HEK293 (cell line): ENCODE measurements around the gene B3GALT5.

Experiments used
- CTCF ChIA-PET: fragments of 350-600 bp; formaldehyde crosslinking; extraction: SDS; loops from one replicate; lab custom pipeline; 2021; ENCODE audit warnings: antibody characterized with exemption; lab: Yijun Ruan, JAX
- POLR2A ChIA-PET: fragments of 300-600 bp; formaldehyde crosslinking; extraction: SDS; loops from one replicate; lab custom pipeline; 2020; ENCODE audit warnings: antibody characterized with exemption, inconsistent platforms; lab: Yijun Ruan, JAX
- H3K27ac ChIP-seq: fragments of 200-500 bp; sonication (Bioruptor generic); 2 replicates; pipeline ENCODE4 v1.5.1; 2014; ENCODE audit warnings: low read depth, low read length, control low read depth, inconsistent platforms; ENCODE audit errors: extremely low read depth
- H3K36me3 ChIP-seq, 2 experiments: fragments of 200-500 bp in 1 of 2; sonication (Bioruptor generic) in 1 of 2; 1 replicate in 1 of 2; 2 replicates in 1 of 2; pipeline ENCODE4 v1.5.1; 2014 to 2017; ENCODE audit warnings: inconsistent platforms in 2 of 2, low read length in 2 of 2; ENCODE audit not compliant: control insufficient read depth in 2 of 2, insufficient read depth in 1 of 2
- H3K4me1 ChIP-seq: fragments of 200-500 bp; sonication (Bioruptor generic); 2 replicates; pipeline ENCODE4 v1.5.1; 2014; ENCODE audit warnings: mild to moderate bottlenecking, low read length, inconsistent platforms; ENCODE audit not compliant: control insufficient read depth, insufficient read depth
- H3K4me3 ChIP-seq: 2 replicates; pipeline ENCODE4 v1.5.1; 2011; ENCODE audit warnings: low read depth, mild to moderate bottlenecking, control low read depth, low read length, moderate library complexity
- H3K9me3 ChIP-seq: fragments of 200-500 bp; sonication (Bioruptor generic); 2 replicates; pipeline ENCODE4 v1.5.1; 2014; ENCODE audit warnings: low read depth, low read length, inconsistent platforms; ENCODE audit not compliant: control insufficient read depth, insufficient read depth
- KLF10 ChIP-seq: fragments of 450-650 bp; IDR thresholded peaks from 2 replicates; pipeline ENCODE4 v1.5.1; 2018; ENCODE audit warnings: missing biosample characterization, mild to moderate bottlenecking, missing genetic modification characterization
- KLF7 ChIP-seq: fragments of 450-650 bp; formaldehyde crosslinking; IDR thresholded peaks from 2 replicates; pipeline ENCODE4 v1.5.1; 2016; ENCODE audit warnings: missing biosample characterization, missing genetic modification characterization, borderline replicate concordance
- KLF9 ChIP-seq: fragments of 450-650 bp; formaldehyde crosslinking; IDR thresholded peaks from 2 replicates; pipeline ENCODE4 v1.5.1; 2016; ENCODE audit warnings: missing biosample characterization, missing genetic modification characterization, low read depth
- PATZ1 ChIP-seq: fragments of 450-650 bp; formaldehyde crosslinking; IDR thresholded peaks from 2 replicates; pipeline ENCODE4 v1.5.1; 2016; ENCODE audit warnings: missing biosample characterization, missing genetic modification characterization
- PBX3 ChIP-seq: sonication (generic); formaldehyde crosslinking; IDR thresholded peaks from 2 replicates; pipeline ENCODE4 v1.8.1; 2022; ENCODE audit warnings: mild to moderate bottlenecking, moderate library complexity, missing genetic modification reagents
- PRDM1 ChIP-seq: fragments of 450-650 bp; formaldehyde crosslinking; IDR thresholded peaks from 2 replicates; pipeline ENCODE4; 2016; ENCODE audit warnings: missing biosample characterization, missing genetic modification characterization
- PRDM10 ChIP-seq: fragments of 450-650 bp; formaldehyde crosslinking; IDR thresholded peaks from 2 replicates; pipeline ENCODE4 v1.5.1; 2016; ENCODE audit warnings: missing biosample characterization, missing genetic modification characterization
- SALL2 ChIP-seq: fragments of 450-650 bp; formaldehyde crosslinking; IDR thresholded peaks from 2 replicates; pipeline ENCODE4 v1.5.0; 2017; ENCODE audit warnings: missing biosample characterization, mild to moderate bottlenecking, missing genetic modification characterization, borderline replicate concordance
- SCRT2 ChIP-seq: fragments of 450-650 bp; formaldehyde crosslinking; IDR thresholded peaks from 2 replicates; pipeline ENCODE4 v1.5.1; 2016; ENCODE audit warnings: missing biosample characterization, missing genetic modification characterization
- SP2 ChIP-seq: fragments of 450-650 bp; formaldehyde crosslinking; IDR thresholded peaks from 2 replicates; pipeline ENCODE4 v1.5.1; 2016; ENCODE audit warnings: missing biosample characterization, missing genetic modification characterization
- YY1 ChIP-seq: fragments of 450-650 bp; formaldehyde crosslinking; IDR thresholded peaks from 2 replicates; pipeline ENCODE4 v1.5.1; 2018; ENCODE audit warnings: missing biosample characterization, missing genetic modification characterization
- ZBTB48 ChIP-seq: fragments of 450-650 bp; formaldehyde crosslinking; IDR thresholded peaks from 2 replicates; pipeline ENCODE4 v1.5.1; 2016; ENCODE audit warnings: missing biosample characterization, missing genetic modification characterization
- ZEB2 ChIP-seq: fragments of 450-650 bp; formaldehyde crosslinking; IDR thresholded peaks from 2 replicates; pipeline ENCODE4 v1.5.1; 2016; ENCODE audit warnings: missing biosample characterization, missing genetic modification characterization
- ZNF155 ChIP-seq: fragments of 450-650 bp; formaldehyde crosslinking; IDR thresholded peaks from 2 replicates; pipeline ENCODE4 v1.5.1; 2016; ENCODE audit warnings: missing biosample characterization, missing genetic modification characterization
- ZNF157 ChIP-seq: fragments of 450-650 bp; formaldehyde crosslinking; IDR thresholded peaks from 2 replicates; pipeline ENCODE4 v1.5.1; 2016; ENCODE audit warnings: missing biosample characterization, missing genetic modification characterization
- ZNF175 ChIP-seq: fragments of 450-650 bp; formaldehyde crosslinking; IDR thresholded peaks from 2 replicates; pipeline ENCODE4 v1.5.1; 2016; ENCODE audit warnings: missing biosample characterization, missing genetic modification characterization
- ZNF214 ChIP-seq: fragments of 450-650 bp; formaldehyde crosslinking; IDR thresholded peaks from 2 replicates; pipeline ENCODE4 v1.5.1; 2017; ENCODE audit warnings: missing biosample characterization, mild to moderate bottlenecking, missing genetic modification characterization, borderline replicate concordance
- ZNF280D ChIP-seq: fragments of 450-650 bp; formaldehyde crosslinking; IDR thresholded peaks from 2 replicates; pipeline ENCODE4 v1.5.1; 2016; ENCODE audit warnings: missing biosample characterization, missing genetic modification characterization
- ZNF37A ChIP-seq: fragments of 450-650 bp; IDR thresholded peaks from 2 replicates; pipeline ENCODE4 v1.5.1; 2018; ENCODE audit warnings: missing biosample characterization, missing genetic modification characterization
- ZNF394 ChIP-seq: fragments of 450-650 bp; formaldehyde crosslinking; IDR thresholded peaks from 2 replicates; pipeline ENCODE4 v1.5.1; 2016; ENCODE audit warnings: missing biosample characterization, missing genetic modification characterization, mild to moderate bottlenecking, moderate library complexity, borderline replicate concordance
- ZNF423 ChIP-seq: fragments of 450-650 bp; formaldehyde crosslinking; IDR thresholded peaks from 2 replicates; pipeline ENCODE4 v1.5.1; 2016; ENCODE audit warnings: missing biosample characterization, missing genetic modification characterization
- ZNF48 ChIP-seq: fragments of 450-650 bp; formaldehyde crosslinking; IDR thresholded peaks from 2 replicates; pipeline ENCODE4 v1.5.1; 2016; ENCODE audit warnings: missing biosample characterization, missing genetic modification characterization
- ZNF561 ChIP-seq: fragments of 450-650 bp; IDR thresholded peaks from 2 replicates; pipeline ENCODE4 v1.5.1; 2018; ENCODE audit warnings: missing biosample characterization, missing genetic modification characterization, borderline replicate concordance
- ZNF600 ChIP-seq: fragments of 450-650 bp; formaldehyde crosslinking; IDR thresholded peaks from 2 replicates; pipeline ENCODE4 v1.5.1; 2016; ENCODE audit warnings: missing biosample characterization, missing genetic modification characterization
- ZNF626 ChIP-seq: fragments of 450-650 bp; sonication (Bioruptor Pico); formaldehyde crosslinking; IDR thresholded peaks from 2 replicates; pipeline ENCODE4 v1.5.1; 2018; ENCODE audit warnings: missing biosample characterization, missing genetic modification characterization, inconsistent platforms
- ZNF768 ChIP-seq: fragments of 450-650 bp; formaldehyde crosslinking; IDR thresholded peaks from 2 replicates; pipeline ENCODE4 v1.5.1; 2018; ENCODE audit warnings: missing biosample characterization, mild to moderate bottlenecking, missing genetic modification characterization
- ZNF785 ChIP-seq: fragments of 450-650 bp; formaldehyde crosslinking; IDR thresholded peaks from 2 replicates; pipeline ENCODE4 v1.5.1; 2016; ENCODE audit warnings: missing biosample characterization, missing genetic modification characterization

B3GALT5 gene

GRCh38 chr21:39612233-39613040 lies at the start of gene B3GALT5:
TSS of gene B3GALT5 (plus strand) at chr21:39612940. CDS start at chr21:39660560, 47,620 bp downstream.
- H3K27ac ChIP-seq, result no peak within 1 kb of the TSS
- CTCF ChIA-PET, result interaction anchor here (1.5 kb wide), 1 partner anchor 95 kb away, joined by 12 read pairs; no protein-coding TSS in a partner anchor
- POLR2A ChIA-PET, result interaction anchor here (1.1 kb wide), 1 partner anchor 48 kb away, joined by 3 read pairs; no protein-coding TSS in a partner anchor
- no peaks in the 10 kb centered on the region for H3K36me3 ChIP-seq
- H3K4me1 ChIP-seq, result peaks cover 10% of the 10 kb centered on the region; the same call in 1 of the 2 replicates
- H3K9me3 ChIP-seq, result no peaks in the 10 kb centered on the region
- peak within 1 kb of the TSS; percentile 42 for H3K4me3 ChIP-seq
- TF ChIP-seq ZNF155 (tag by site-specific recombination) (no peak), ZNF280D (tag by site-specific recombination) (no peak), PRDM1 (tag by site-specific recombination) (no peak), ZNF157 (tag by site-specific recombination) (no peak), ZNF175 (tag by site-specific recombination) (no peak), ZNF768 (0 out of 2 replicates have a peak, but pooled peaks have one; percentile 41), ZNF423 (tag by site-specific recombination) (no peak), KLF10 (tag by site-specific recombination) (no peak), ZNF626 (tag by site-specific recombination) (no peak), ZNF600 (tag by site-specific recombination) (no peak), ZNF214 (tag by site-specific recombination) (no peak), SCRT2 (tag by site-specific recombination) (no peak), ZEB2 (tag by site-specific recombination) (no peak), PATZ1 (no peak), ZNF785 (tag by site-specific recombination) (no peak), ZNF561 (tag by site-specific recombination) (peak; percentile 38; the same call in 1 of the 2 replicates), ZNF394 (tag by site-specific recombination) (no peak), PRDM10 (tag by site-specific recombination) (no peak), YY1 (tag by site-specific recombination) (no peak), SP2 (tag by site-specific recombination) (no peak), ZBTB48 (tag by site-specific recombination) (peak; percentile 100), PBX3 (CRISPR knock-in tag) (no peak), KLF7 (tag by site-specific recombination) (no peak), ZNF37A (tag by site-specific recombination) (no peak), ZNF48 (tag by site-specific recombination) (no peak), SALL2 (tag by site-specific recombination) (no peak), KLF9 (tag by site-specific recombination) (no peak)
